IMR-90 (cell line): Measurements from ENCODE around the gene C1QTNF1. TPM values are rescaled to one million over a fixed set of nuclear protein-coding genes. Genes with fewer than 3 reads are reported as not detected.

Experiments
- ATAC-seq: fragments of 200-7000 bp; cut with Tn5 transposase; 2 replicates; pipeline ENCODE4 v1.9.1; 2020; ENCODE audit warnings: low read depth, mild to moderate bottlenecking, moderate library complexity
- BruUV-seq: library from RNA; stranded (reverse); fragments of 400-500 nt; replicated peaks from 2 replicates; lab custom pipeline; 2021; lab: Mats Ljungman, UMichigan
- CTCF ChIA-PET: fragments of 300-600 bp; formaldehyde crosslinking; extraction: SDS; loops from one replicate; lab custom pipeline; 2021; ENCODE audit warnings: antibody characterized with exemption; lab: Yijun Ruan, JAX
- POLR2A ChIA-PET: fragments of 300-600 bp; sonication (Branson Sonifier 250); formaldehyde crosslinking; loops from one replicate; lab custom pipeline; 2022; ENCODE audit warnings: antibody characterized with exemption; ENCODE audit not compliant: unreplicated experiment; lab: Charles Lee
- DNase-seq: peaks from one replicate; pipeline ENCODE4 v3.0.0; 2013
- H2AFZ ChIP-seq: replicated peaks from 2 replicates; pipeline ENCODE3; 2013; ENCODE audit warnings: low read length, mild to moderate bottlenecking; ENCODE audit not compliant: poor library complexity
- H2AK5ac ChIP-seq: 2 replicates; pipeline ENCODE4 v1.6.1; 2013; ENCODE audit warnings: low read depth, low read length, inconsistent platforms
- H2AK9ac ChIP-seq: replicated peaks from 2 replicates; pipeline ENCODE3; 2013; ENCODE audit warnings: mild to moderate bottlenecking, low read depth, low read length, moderate library complexity; ENCODE audit not compliant: poor library complexity
- H2BK120ac ChIP-seq: 2 replicates; pipeline ENCODE4 v1.6.1; 2013; ENCODE audit warnings: low read depth, low read length, inconsistent platforms
- H2BK15ac ChIP-seq: 3 replicates; pipeline ENCODE4 v1.6.1; 2013; ENCODE audit warnings: low read depth, low read length, inconsistent platforms
- H2BK20ac ChIP-seq: 2 replicates; pipeline ENCODE4 v1.6.1; 2013; ENCODE audit warnings: low read depth, mild to moderate bottlenecking, inconsistent platforms, low read length, moderate library complexity
- H2BK5ac ChIP-seq: 2 replicates; pipeline ENCODE4 v1.6.1; 2013; ENCODE audit warnings: mild to moderate bottlenecking, low read depth, low read length, inconsistent platforms; ENCODE audit not compliant: poor library complexity, severe bottlenecking
- H3K14ac ChIP-seq: replicated peaks from 2 replicates; pipeline ENCODE4 v1.6.1; 2013; ENCODE audit warnings: low read depth, low read length, inconsistent platforms
- H3K18ac ChIP-seq: 2 replicates; pipeline ENCODE4 v1.6.1; 2013; ENCODE audit warnings: low read depth, low read length, control low read depth
- H3K23ac ChIP-seq: 2 replicates; pipeline ENCODE4 v1.6.1; 2013; ENCODE audit warnings: low read depth, low read length, inconsistent platforms
- H3K27ac ChIP-seq: 2 replicates; pipeline ENCODE4 v1.5.1; 2013; ENCODE audit warnings: mild to moderate bottlenecking, control low read depth, low read length; ENCODE audit not compliant: insufficient read depth
- H3K27me3 ChIP-seq: 2 replicates; pipeline ENCODE4 v1.6.1; 2013; ENCODE audit warnings: low read length; ENCODE audit not compliant: control insufficient read depth, insufficient read depth
- H3K36me3 ChIP-seq: 2 replicates; pipeline ENCODE4 v1.6.1; 2013; ENCODE audit warnings: low read length, mixed read lengths; ENCODE audit not compliant: control insufficient read depth, insufficient read depth
- H3K4ac ChIP-seq: 2 replicates; pipeline ENCODE4 v1.6.1; 2013; ENCODE audit warnings: low read depth, low read length, inconsistent platforms
- H3K4me1 ChIP-seq: 2 replicates; pipeline ENCODE4 v1.6.1; 2013; ENCODE audit warnings: low read length, mixed read lengths; ENCODE audit not compliant: control insufficient read depth, insufficient read depth
- H3K4me2 ChIP-seq: 2 replicates; pipeline ENCODE4 v1.6.1; 2013; ENCODE audit warnings: low read depth, mild to moderate bottlenecking, control low read depth, low read length, moderate library complexity
- H3K4me3 ChIP-seq: 2 replicates; pipeline ENCODE4 v1.5.1; 2013; ENCODE audit warnings: low read depth, mild to moderate bottlenecking, control low read depth, low read length, moderate library complexity; ENCODE audit not compliant: insufficient read depth
- H3K56ac ChIP-seq: 2 replicates; pipeline ENCODE4 v1.6.1; 2013; ENCODE audit warnings: low read length, inconsistent platforms; ENCODE audit not compliant: insufficient read depth; ENCODE audit errors: extremely low read depth
- H3K79me1 ChIP-seq, 2 experiments: 2 replicates each; pipeline ENCODE4 v1.6.1; 2013; ENCODE audit warnings: low read length in 2 of 2, inconsistent platforms in 1 of 2, low read depth in 1 of 2
- H3K9ac ChIP-seq: 2 replicates; pipeline ENCODE4 v1.6.1; 2013; ENCODE audit warnings: low read depth, low read length, control low read depth
- H3K9me1 ChIP-seq: 2 replicates; pipeline ENCODE4 v1.6.1; 2013; ENCODE audit warnings: low read length, inconsistent platforms; ENCODE audit not compliant: insufficient read depth
- H3K9me3 ChIP-seq: 2 replicates; pipeline ENCODE4 v1.6.1; 2013; ENCODE audit warnings: low read length; ENCODE audit not compliant: control insufficient read depth, insufficient read depth
- H4K20me1 ChIP-seq: 2 replicates; pipeline ENCODE4 v1.6.1; 2013; ENCODE audit warnings: low read length, inconsistent platforms; ENCODE audit not compliant: insufficient read depth
- H4K5ac ChIP-seq: 2 replicates; pipeline ENCODE4 v1.6.1; 2013; ENCODE audit warnings: mild to moderate bottlenecking, low read depth, low read length, control low read depth
- H4K8ac ChIP-seq, 2 experiments: 2 replicates each; pipeline ENCODE4 v1.6.1; 2013; ENCODE audit warnings: low read depth in 2 of 2, low read length in 2 of 2, control low read depth in 1 of 2, inconsistent platforms in 1 of 2
- H4K91ac ChIP-seq: 2 replicates; pipeline ENCODE4 v1.6.1; 2013; ENCODE audit warnings: low read depth, low read length, inconsistent platforms; ENCODE audit not compliant: insufficient read depth
- CHD1 ChIP-seq: IDR thresholded peaks from 2 replicates; pipeline ENCODE4 v1.6.1; 2012; ENCODE audit warnings: low read depth, low read length, improper control_type of control experiment
- RAD21 ChIP-seq: IDR thresholded peaks from 2 replicates; pipeline ENCODE4 v1.6.1; 2012; ENCODE audit warnings: low read length, improper control_type of control experiment
- WGBS, 2 experiments: methylation state at CpG; one replicate each; pipeline versions ENCODE4 v1.1.5 to v1.1.7; 2013; ENCODE audit warnings: missing lambda C conversion rate in 2 of 2; ENCODE audit not compliant: insufficient read length in 1 of 2; ENCODE audit errors: extremely low coverage in 2 of 2; 5-methylcytosine and 5-hydroxymethylcytosine counted together
- dilution Hi-C: fragments of 300-500 bp; cut with HindIII; formaldehyde crosslinking; loops from one replicate; pipeline ENCODE4 v1.14.3; 2018; ENCODE audit warnings: low sequenced_read_pairs; ENCODE audit not compliant: unreplicated experiment
- in situ Hi-C: fragments of 300-500 bp; cut with MboI; formaldehyde crosslinking; loops from 3 replicates; pipeline ENCODE4 v1.14.3; 2019; ENCODE audit warnings: low sequenced_read_pairs, inconsistent platforms, mixed read lengths
- intact Hi-C: fragments of 100-400 bp; cut with micrococcal nuclease; formaldehyde crosslinking; loops from 2 replicates; pipeline ENCODE4 v1.10.0; 2022
- polyA plus RNA-seq, 3 experiments: library from polyadenylated mRNA; depleted of rRNA; stranded (reverse); fragments of >200 nt; gene quantifications; 2 replicates each; pipeline ENCODE4 v1.2.3, GENCODE V29; 2012; ENCODE audit warnings: low replicate concordance in 1 of 3
- total RNA-seq: library from RNA; depleted of rRNA; stranded (reverse); fragments of >200 nt; gene quantifications from 2 replicates; pipeline ENCODE4 v1.2.3, GENCODE V29; 2012

Gene C1QTNF1
- total and polyA plus RNA-seq, 2 of the 4 experiments (the other 2 are of a cell fraction): 3.4 to 8.4 TPM

GRCh38 chr17:78986048-78986648, 37.8 kb upstream of the C1QTNF1 start:
- ATAC-seq (peak; percentile 43), DNase-seq (peak; percentile 39)
- peaks cover 10% of the 10 kb centered on the region for H3K36me3 ChIP-seq
- H3K56ac ChIP-seq: no peak overlapping the region
- dilution Hi-C loops (no loop called here), in situ Hi-C loops (no loop called here), intact Hi-C loops (no loop called here)
- peak overlapping the region; percentile 88; the same call in 1 of the 2 replicates for H3K23ac ChIP-seq
- H2AFZ ChIP-seq: peak overlapping the region; percentile 80
- H3K4me1 ChIP-seq: peaks cover 5% of the 10 kb centered on the region
- CTCF ChIA-PET: no interaction called here
- H2AK5ac ChIP-seq: peak overlapping the region; percentile 46
- peak overlapping the region; percentile 83 for H2BK120ac ChIP-seq
- peak overlapping the region; percentile 75; the same call in 1 of the 2 replicates for H3K27ac ChIP-seq
- BruUV-seq: no TSS peak
- H2BK15ac ChIP-seq: peak overlapping the region; percentile 52; the same call in 1 of the 3 replicates
- H3K4ac ChIP-seq: peak overlapping the region; percentile 86
- H3K14ac ChIP-seq: peak overlapping the region; percentile 83
- no peak overlapping the region; the same call in 1 of the 2 replicates for H3K4me3 ChIP-seq
- no CpG with 5 or more reads among the region's 6 CpGs for WGBS, 2 experiments
- peaks cover 0 to 15% of the 10 kb centered on the region in 2 experiments; a peak in 2 of 4 replicates for H3K79me1 ChIP-seq
- TF ChIP-seq RAD21: peak; percentile 15; the same call in 1 of the 2 replicates
- no peak for TF ChIP-seq CHD1
- peak overlapping the region; percentile 82; the same call in 1 of the 2 replicates for H3K18ac ChIP-seq
- peak overlapping the region; percentile 30 for H2AK9ac ChIP-seq
- peak overlapping the region; percentile 35 to 94; a peak in 3 of 4 replicates for H4K8ac ChIP-seq
- peak overlapping the region; percentile 81 for H2BK20ac ChIP-seq
- H3K4me2 ChIP-seq: peak overlapping the region; percentile 97
- no peaks in the 10 kb centered on the region for H3K9me3 ChIP-seq
- no peaks in the 10 kb centered on the region for H4K20me1 ChIP-seq
- POLR2A ChIA-PET: no interaction called here
- H3K27me3 ChIP-seq: no peaks in the 10 kb centered on the region
- peak overlapping the region; percentile 92 for H4K5ac ChIP-seq
- peak overlapping the region; percentile 74 for H4K91ac ChIP-seq
- peaks cover 4% of the 10 kb centered on the region; the same call in 1 of the 2 replicates for H3K9me1 ChIP-seq
- peak overlapping the region; percentile 78 for H2BK5ac ChIP-seq
- peak overlapping the region; percentile 60 for H3K9ac ChIP-seq
